HG03342 (cell line): Measurements from ENCODE around the gene MICAL1.

Source experiments
- ATAC-seq: cut with Tn5 transposase; IDR thresholded peaks from one replicate; pipeline ENCODE4 v1.9.1; 2021; ENCODE audit warnings: mild to moderate bottlenecking, moderate library complexity; ENCODE audit not compliant: unreplicated experiment

The MICAL1 gene

GRCh38 chr6:109436041-109436440 is 19.5 kb downstream of the MICAL1 start:
- no peak for ATAC-seq

- no peak for ATAC-seq
These were observed 21.1 kb downstream of the MICAL1 start for GRCh38 chr6:109434456-109434855.

- no peak for ATAC-seq
These were observed 26.1 kb downstream of the MICAL1 start for GRCh38 chr6:109429496-109429895.

GRCh38 chr6:109428889-109429477 is 26.6 kb downstream of the MICAL1 start:
- ATAC-seq: no peak

GRCh38 chr6:109424946-109425345 is 30.6 kb downstream of the MICAL1 start:
- no peak for ATAC-seq

GRCh38 chr6:109421184-109421583 is 34.4 kb downstream of the MICAL1 start:
- no peak for ATAC-seq

- ATAC-seq: no peak
These were observed 34.8 kb downstream of the MICAL1 start for GRCh38 chr6:109420751-109421150.

- ATAC-seq: no peak
These were observed 37.9 kb downstream of the MICAL1 start for GRCh38 chr6:109417646-109418045.

GRCh38 chr6:109411034-109411433 is 44.5 kb downstream of the MICAL1 start:
- no peak for ATAC-seq

GRCh38 chr6:109406196-109406595 is 49.4 kb downstream of the MICAL1 start:
- no peak for ATAC-seq

GRCh38 chr6:109397020-109397419 is 58.6 kb downstream of the MICAL1 start:
- ATAC-seq: no peak

- no peak for ATAC-seq
These were observed 59.4 kb downstream of the MICAL1 start for GRCh38 chr6:109396046-109396718.
